Activated T-cell treated with anti-CD3 and anti-CD28 coated beads, Interleukin-2, amount 50 U/mL, for 1 hour (primary cell): ENCODE results near the gene LARP4B.

Experiments
- DNase-seq: peaks from one replicate; pipeline ENCODE4 v3.0.0-alpha.2; 2020

The LARP4B gene

GRCh38 chr10:805620-806305 lies 125.7 kb downstream of the LARP4B start:
- DNase-seq: no peak

- DNase-seq: no peak
Observed at GRCh38 chr10:804787-805619, 126.5 kb downstream of the LARP4B start.

GRCh38 chr10:804191-804781 lies 127.2 kb downstream of the LARP4B start:
- DNase-seq: no peak

- DNase-seq: no peak
Observed at GRCh38 chr10:803041-803741, 128.3 kb downstream of the LARP4B start.

GRCh38 chr10:802506-802905 lies 129.0 kb downstream of the LARP4B start:
- no peak for DNase-seq

GRCh38 chr10:797179-797578 lies 134.3 kb downstream of the LARP4B start:
- DNase-seq: no peak

GRCh38 chr10:796233-796632 lies 135.3 kb downstream of the LARP4B start:
- no peak for DNase-seq

GRCh38 chr10:794382-794956 lies 137.0 kb downstream of the LARP4B start:
- no peak for DNase-seq

- DNase-seq: no peak
Observed at GRCh38 chr10:792792-793100, 138.8 kb downstream of the LARP4B start.

GRCh38 chr10:792083-792791 lies 139.3 kb downstream of the LARP4B start:
- DNase-seq: no peak

- DNase-seq: no peak
Observed at GRCh38 chr10:791639-792038, 139.9 kb downstream of the LARP4B start.

- no peak for DNase-seq
Observed at GRCh38 chr10:790821-791551, 140.5 kb downstream of the LARP4B start.

GRCh38 chr10:789831-790701 lies 141.4 kb downstream of the LARP4B start:
- no peak for DNase-seq

- DNase-seq: no peak
Observed at GRCh38 chr10:788796-789748, 142.4 kb downstream of the LARP4B start.

GRCh38 chr10:787933-788651 lies 143.4 kb downstream of the LARP4B start:
- DNase-seq: no peak

- DNase-seq: no peak
Observed at GRCh38 chr10:786633-787474, 144.7 kb downstream of the LARP4B start.

GRCh38 chr10:785861-786214 lies 145.7 kb downstream of the LARP4B start:
- no peak for DNase-seq
